MM.1S (cell line): ENCODE measurements around the gene TRAPPC12.

Source experiments
- EZH2 ChIP-seq: fragments of 300-600 bp; sonication (generic); optimal IDR thresholded peaks from 2 replicates; pipeline ENCODE3; 2017; ENCODE audit warnings: low read depth, mild to moderate bottlenecking, antibody characterized with exemption, low read length, mixed read lengths
- EZH2phosphoT487 ChIP-seq: fragments of 300-600 bp; sonication (generic); IDR thresholded peaks from 2 replicates; pipeline ENCODE4 v1.6.1; 2018; ENCODE audit warnings: antibody characterized with exemption, low read length
- TF ChIP-seq, protein P1 (sequence below): fragments of 300-600 bp; sonication (generic); IDR thresholded peaks from 2 replicates; pipeline ENCODE4 v1.5.1; 2016; ENCODE audit warnings: antibody characterized with exemption, low read length, mixed read lengths

- TF ChIP-seq, protein P1, sequence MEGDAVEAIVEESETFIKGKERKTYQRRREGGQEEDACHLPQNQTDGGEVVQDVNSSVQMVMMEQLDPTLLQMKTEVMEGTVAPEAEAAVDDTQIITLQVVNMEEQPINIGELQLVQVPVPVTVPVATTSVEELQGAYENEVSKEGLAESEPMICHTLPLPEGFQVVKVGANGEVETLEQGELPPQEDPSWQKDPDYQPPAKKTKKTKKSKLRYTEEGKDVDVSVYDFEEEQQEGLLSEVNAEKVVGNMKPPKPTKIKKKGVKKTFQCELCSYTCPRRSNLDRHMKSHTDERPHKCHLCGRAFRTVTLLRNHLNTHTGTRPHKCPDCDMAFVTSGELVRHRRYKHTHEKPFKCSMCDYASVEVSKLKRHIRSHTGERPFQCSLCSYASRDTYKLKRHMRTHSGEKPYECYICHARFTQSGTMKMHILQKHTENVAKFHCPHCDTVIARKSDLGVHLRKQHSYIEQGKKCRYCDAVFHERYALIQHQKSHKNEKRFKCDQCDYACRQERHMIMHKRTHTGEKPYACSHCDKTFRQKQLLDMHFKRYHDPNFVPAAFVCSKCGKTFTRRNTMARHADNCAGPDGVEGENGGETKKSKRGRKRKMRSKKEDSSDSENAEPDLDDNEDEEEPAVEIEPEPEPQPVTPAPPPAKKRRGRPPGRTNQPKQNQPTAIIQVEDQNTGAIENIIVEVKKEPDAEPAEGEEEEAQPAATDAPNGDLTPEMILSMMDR, result no peak
- TF ChIP-seq EZH2, result no peak
- no peak for TF ChIP-seq EZH2phosphoT487
Observed at GRCh38 chr2:3500326-3500899, 120.9 kb downstream of the TRAPPC12 start.
